ENCODE measurements around the gene PIK3C2A.

- TF ChIP-seq REST (IDR thresholded peaks at IDR 0.05; ENCODE audit: insufficient replicate concordance, low read depth) (no peak), CTCF (IDR thresholded peaks at IDR 0.05; ENCODE audit: insufficient read depth, low read length) (no peak)
Measured at GRCh38 chr11:17240780-17241179, 33.0 kb upstream of the PIK3C2A start.

Measured in HL-60 (cell line).